Heart left ventricle (tissue), 16 donors: ENCODE measurements around the gene LAMB1. TPM values are rescaled to one million over a fixed set of nuclear protein-coding genes. Genes with fewer than 3 reads are reported as not detected.

Experiments used
- ATAC-seq, 4 donors: fragments of 200-7000 bp; cut with Tn5 transposase; one replicate each; pipeline ENCODE4 v1.9.1; 2020 to 2022; ENCODE audit warnings: moderate library complexity in 4 of 4, mild to moderate bottlenecking in 3 of 4, moderate number of reproducible peaks in 1 of 4
- DNase-seq, 5 donors: peaks; one replicate each; pipeline ENCODE4 v3.0.0-alpha.2; 2020
- H3K27ac ChIP-seq, 12 donors: fragments of 200-600 bp; sonication (generic) in 4 of 12; one replicate each; pipeline versions ENCODE4 v1.5.0 to v1.8.0; 2016 to 2022; ENCODE audit warnings: mild to moderate bottlenecking in 2 of 12
- H3K27me3 ChIP-seq, 9 donors: fragments of 200-600 bp; sonication (generic) in 2 of 9; one replicate each; pipeline versions ENCODE4 v1.5.1 to v1.8.0; 2016 to 2022; ENCODE audit warnings: mild to moderate bottlenecking in 3 of 9
- H3K36me3 ChIP-seq, 9 donors: fragments of 200-600 bp; sonication (generic) in 2 of 9; one replicate each; pipeline versions ENCODE4 v1.5.0 to v1.8.0; 2018 to 2022; ENCODE audit warnings: mild to moderate bottlenecking in 2 of 9
- H3K4me1 ChIP-seq, 12 donors: fragments of 200-600 bp; sonication (generic) in 4 of 12; one replicate each; pipeline versions ENCODE4 v1.5.0 to v1.8.0; 2016 to 2022; ENCODE audit warnings: mild to moderate bottlenecking in 3 of 12
- H3K4me3 ChIP-seq, 12 donors: fragments of 200-600 bp; sonication (generic) in 4 of 12; one replicate each; pipeline versions ENCODE4 v1.5.0 to v1.8.0; 2017 to 2022; ENCODE audit warnings: mild to moderate bottlenecking in 9 of 12, moderate library complexity in 4 of 12
- H3K9me3 ChIP-seq, 12 donors: fragments of 200-600 bp; sonication (generic) in 4 of 12; one replicate each; pipeline versions ENCODE4 v1.5.0 to v1.8.0; 2016 to 2022; ENCODE audit warnings: mild to moderate bottlenecking in 1 of 12
- POLR2A ChIP-seq, 2 donors: fragments of 450-650 bp; IDR thresholded peaks; one replicate each; pipeline ENCODE4 v1.6.1; 2017; ENCODE audit warnings: antibody characterized with exemption in 2 of 2, mild to moderate bottlenecking in 2 of 2, moderate library complexity in 2 of 2
- WGBS, 4 donors: extraction: QIAGEN DNeasy Blood & Tissue Kit in 2 of 4; methylation state at CpG; one replicate each; pipeline versions ENCODE4 v1.1.5 to v1.1.7; 2013 to 2018; 5-methylcytosine and 5-hydroxymethylcytosine counted together
- intact Hi-C, 10 donors: fragments of 100-400 bp; cut with DNase I; formaldehyde crosslinking; loops; one replicate each; pipeline versions ENCODE4 v1.11.1 to v1.14.2; 2022
- polyA plus RNA-seq, 2 donors: library from polyadenylated mRNA; stranded (reverse); fragments of 200-250 nt; gene quantifications; one replicate each; pipeline ENCODE4 v1.2.3, GENCODE V29; 2013
- total RNA-seq, 9 donors: library from RNA; depleted of rRNA in 2 of 9; stranded (reverse); fragments of >200 nt in 2 of 9; fragmentation: NEBNext Ultra II Directional in 3 of 9; extraction: Animal tissue kit (Norgen Biotek cat#: 25700) in 3 of 9; gene quantifications; one replicate each; pipeline versions ENCODE4 v1.1.0 to v1.2.4, GENCODE V29; 2016 to 2023
- TF ChIP-seq, protein P1 (sequence below), 12 donors: fragments of 200-600 bp; sonication (generic) in 4 of 12; IDR thresholded peaks; one replicate each; pipeline versions ENCODE4 v1.5.0 to v1.8.0; 2018 to 2022; ENCODE audit warnings: antibody characterized with exemption in 12 of 12, mild to moderate bottlenecking in 5 of 12
- donor health status: ischemic (EF 13 %, LVEDD 7.1; RV severe dilation, severe dysfunction).
- donor health status: healthy with polysubstance abuse.
- donor health status: DM: no; HTN: yes; CAD: no.
- donor health status: DM: no; HTN: no; CAD: no.
- donor health status: ischemic (EF 25% LVEDD 6.9; RV normal size, moderate dysfunction).
- donor health status: ischemic (EF 25% LVEDD 5.7; RV mildly dilated, moderate dysfunction).
- donor health status: healthy.
- donor health status: DM: yes; HTN: yes; CAD: no.
- donor health status: ischemic (EF 35%, LVEDD 5.7; RV mildly dilated, moderate dysfunction).
- donor health status: nonischemic (EF 11% LVEDD 7.7; RV severe dilation, severe dysfunction).
- donor health status: DM: yes; HTN: yes; CAD: no.
- donor health status: PGD.
- donor health status: ischemic (EF 29% LVEDD 5.4; RV normal size, mild dysfunction).
- donor health status: nonischemic (EF 23%, LVEDD 6.1; RV moderate dilation, normal function).

Gene LAMB1
- total and polyA plus RNA-seq, 11 donors, result 29.1 to 121 (median 55.9) TPM

DNA sequence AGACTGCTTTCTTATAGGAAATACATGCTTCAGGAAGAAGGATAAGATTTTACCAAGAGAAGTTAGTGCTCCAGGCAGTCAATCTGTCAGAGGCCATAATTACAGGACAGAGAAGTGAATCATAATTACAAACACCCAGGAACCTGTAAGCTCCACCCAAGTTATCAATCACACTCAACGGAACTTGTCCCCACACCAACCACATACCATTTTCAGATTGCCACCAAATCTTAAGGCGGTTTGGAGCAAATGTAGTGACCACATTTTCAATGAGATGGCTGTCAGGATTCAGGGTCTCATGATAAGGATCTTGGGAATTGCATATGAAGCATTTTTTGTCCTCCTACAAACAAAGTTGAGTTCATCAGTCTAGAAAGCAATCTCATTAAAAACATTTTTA, 4.8 kb downstream of the LAMB1 start:
- peaks cover 0 to 75% (median 52%) of the 10 kb centered on the region in 12 donors for H3K4me1 ChIP-seq
- 80 to 97% (median 89%) methylated on average over 2 of the region's 2 CpGs for WGBS, 4 donors

DNA sequence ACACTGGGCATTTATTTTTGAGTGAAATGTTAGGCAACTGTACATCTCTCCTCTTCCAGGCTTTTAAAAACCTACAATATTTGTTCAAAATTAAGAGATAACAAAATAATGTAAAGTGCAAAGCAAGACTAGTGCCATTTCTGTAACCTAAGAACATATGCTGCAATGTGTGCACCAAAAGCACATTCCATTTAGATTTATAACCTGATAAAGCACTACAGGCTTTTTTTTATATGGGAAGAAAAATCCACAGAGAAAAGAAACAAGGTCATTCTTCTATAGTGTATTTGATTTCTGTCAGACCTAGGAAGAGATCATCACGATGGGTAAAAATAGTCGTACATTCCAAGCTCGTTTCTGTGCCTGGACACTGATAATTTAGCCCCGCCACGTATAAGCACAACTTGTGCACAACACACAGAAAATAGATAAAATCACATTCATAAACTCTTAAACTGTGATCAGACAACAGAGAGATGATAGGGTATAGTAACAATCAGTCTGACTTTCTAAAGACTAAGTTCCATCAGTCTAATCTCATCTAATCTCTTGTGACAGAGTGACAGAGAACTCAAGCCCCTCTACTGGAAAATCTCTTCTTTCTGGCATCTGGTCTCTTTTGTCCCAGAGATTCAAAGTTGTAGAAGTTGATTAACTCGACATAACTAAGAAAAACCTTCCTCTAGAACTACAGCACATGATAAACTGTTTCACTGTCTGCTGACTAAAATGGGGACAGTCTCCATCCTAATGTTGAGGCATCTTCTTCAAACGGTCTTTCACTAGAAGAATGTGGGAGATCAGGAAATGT, 6.7 kb downstream of the LAMB1 start:
- ATAC-seq (no peak), DNase-seq (no peak)
- H3K4me1 ChIP-seq, result peaks cover 0 to 80% (median 43%) of the 10 kb centered on the region in 12 donors
- H3K27ac ChIP-seq, result peak overlapping the region in 11 of 12 donors; percentile 37 to 79 (median 65)
- no peak overlapping the region for H3K4me3 ChIP-seq
- H3K9me3 ChIP-seq, result no peaks in the 10 kb centered on the region
- TF ChIP-seq, protein P1, sequence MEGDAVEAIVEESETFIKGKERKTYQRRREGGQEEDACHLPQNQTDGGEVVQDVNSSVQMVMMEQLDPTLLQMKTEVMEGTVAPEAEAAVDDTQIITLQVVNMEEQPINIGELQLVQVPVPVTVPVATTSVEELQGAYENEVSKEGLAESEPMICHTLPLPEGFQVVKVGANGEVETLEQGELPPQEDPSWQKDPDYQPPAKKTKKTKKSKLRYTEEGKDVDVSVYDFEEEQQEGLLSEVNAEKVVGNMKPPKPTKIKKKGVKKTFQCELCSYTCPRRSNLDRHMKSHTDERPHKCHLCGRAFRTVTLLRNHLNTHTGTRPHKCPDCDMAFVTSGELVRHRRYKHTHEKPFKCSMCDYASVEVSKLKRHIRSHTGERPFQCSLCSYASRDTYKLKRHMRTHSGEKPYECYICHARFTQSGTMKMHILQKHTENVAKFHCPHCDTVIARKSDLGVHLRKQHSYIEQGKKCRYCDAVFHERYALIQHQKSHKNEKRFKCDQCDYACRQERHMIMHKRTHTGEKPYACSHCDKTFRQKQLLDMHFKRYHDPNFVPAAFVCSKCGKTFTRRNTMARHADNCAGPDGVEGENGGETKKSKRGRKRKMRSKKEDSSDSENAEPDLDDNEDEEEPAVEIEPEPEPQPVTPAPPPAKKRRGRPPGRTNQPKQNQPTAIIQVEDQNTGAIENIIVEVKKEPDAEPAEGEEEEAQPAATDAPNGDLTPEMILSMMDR (IDR thresholded peaks at IDR 0.05), result no peak
- no peak for TF ChIP-seq POLR2A (IDR thresholded peaks at IDR 0.05)
- H3K27me3 ChIP-seq, result peaks cover 0 to 3% (median 0%) of the 10 kb centered on the region in 9 donors
- H3K36me3 ChIP-seq, result peaks cover 0 to 53% (median 38%) of the 10 kb centered on the region in 9 donors
- intact Hi-C loops, result loop anchor here in 1 of 10 donors (10.0 kb wide), 1 partner anchor 71 kb away; no protein-coding TSS in a partner anchor
- WGBS, 4 donors, result 36 to 48% (median 45%) methylated on average over 7 of the region's 7 CpGs

More for the DNA sequence above, 4.8 kb downstream of the LAMB1 start:
- peak overlapping the region in 7 of 12 donors; percentile 17 to 88 (median 87) for H3K27ac ChIP-seq
- DNase-seq, result no peak
- no peaks in the 10 kb centered on the region for H3K9me3 ChIP-seq
- TF ChIP-seq, protein P1 (IDR thresholded peaks at IDR 0.05), result no peak
- TF ChIP-seq POLR2A (IDR thresholded peaks at IDR 0.05), result no peak
- peaks cover 0 to 40% (median 26%) of the 10 kb centered on the region in 9 donors for H3K36me3 ChIP-seq
- peak overlapping the region in 1 of 12 donors; percentile 6 for H3K4me3 ChIP-seq
- ATAC-seq, result no peak
- H3K27me3 ChIP-seq, result peaks cover 0 to 22% (median 0%) of the 10 kb centered on the region in 9 donors
- intact Hi-C loops, result loop anchor here in 1 of 10 donors (10.0 kb wide), 1 partner anchor 73 kb away; no protein-coding TSS in a partner anchor

DNA sequence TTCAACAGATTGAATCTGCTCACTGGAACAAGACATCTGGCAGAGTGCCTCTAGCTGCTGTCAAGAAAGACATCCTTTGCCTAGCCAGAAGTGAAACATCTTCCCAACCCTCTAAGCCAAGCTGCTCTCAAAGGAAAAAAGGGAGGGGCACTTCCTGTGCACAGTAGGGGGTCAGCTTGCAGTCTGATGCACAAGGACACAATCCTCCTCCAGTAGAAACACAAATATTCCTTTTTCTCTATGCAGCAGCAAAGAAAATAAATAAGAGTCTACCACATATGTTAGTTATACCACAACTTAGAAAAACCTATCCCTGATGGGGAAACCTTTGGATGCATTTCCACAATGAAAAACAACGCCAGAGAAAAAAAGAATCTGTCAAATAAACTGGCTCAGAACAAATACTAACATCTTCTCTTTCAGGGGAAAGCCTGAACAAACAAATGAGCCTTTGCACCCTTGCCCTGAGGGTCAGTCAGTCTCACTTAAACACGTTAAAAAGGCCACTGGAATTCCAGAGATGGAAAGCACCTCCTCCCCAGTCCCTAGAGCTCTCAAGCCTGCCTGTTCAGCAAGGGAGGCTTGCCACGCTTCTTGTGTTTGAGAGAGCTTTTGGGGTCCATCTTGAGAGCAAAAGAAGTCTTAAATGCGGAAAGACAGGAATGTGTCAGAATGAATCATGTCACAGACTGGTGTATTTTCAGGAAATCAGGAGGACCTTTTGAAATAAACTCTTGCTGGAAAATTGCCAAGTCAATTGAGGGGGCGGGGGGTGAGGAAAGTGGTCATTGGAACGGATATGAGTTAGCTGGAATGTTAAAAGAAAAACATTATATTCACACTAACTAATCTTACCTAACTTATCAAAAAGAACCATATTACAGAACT, 7.5 kb downstream of the LAMB1 start:
- TF ChIP-seq, protein P1 (IDR thresholded peaks at IDR 0.05), result no peak
- TF ChIP-seq POLR2A (IDR thresholded peaks at IDR 0.05), result no peak
- H3K9me3 ChIP-seq, result no peaks in the 10 kb centered on the region
- no peak overlapping the region for H3K4me3 ChIP-seq
- DNase-seq (peak in 4 of 5 donors; percentile 54 to 67 (median 59)), ATAC-seq (peak; percentile 62 to 72 (median 70))
- no peaks in the 10 kb centered on the region for H3K27me3 ChIP-seq
- intact Hi-C loops, result loop anchor here in 2 of 10 donors (2.0 to 10.0 kb wide), 3 partner anchors 23 to 105 kb away; partner anchors contain the start of gene DLD (in 1 of the 2)
- 35 to 51% (median 41%) methylated on average over 6 of the region's 6 CpGs for WGBS, 4 donors
- H3K27ac ChIP-seq, result peak overlapping the region; percentile 49 to 79 (median 63)
- peaks cover 0 to 54% (median 38%) of the 10 kb centered on the region in 9 donors for H3K36me3 ChIP-seq
- peaks cover 0 to 80% (median 44%) of the 10 kb centered on the region in 12 donors for H3K4me1 ChIP-seq
